ENCODE measurements around the gene WFDC10A.
A peak's percentile ranks its signal among the peaks of the same experiment; 100 is the strongest.
"Not testable (repeated sequence)": the region's sequence is repeated elsewhere in the genome, so short reads cannot be mapped to it uniquely, and the experiment has no call there.

The WFDC10A gene

GRCh38 chr20:45629496-45630100 lies at the start of gene WFDC10A:
Gene WFDC10A (plus strand): TSS chr20:45629739. CDS start chr20:45629814, 75 bp downstream.
- DNase-seq (ENCODE audit: low spot score), result peak; percentile 88

DNA sequence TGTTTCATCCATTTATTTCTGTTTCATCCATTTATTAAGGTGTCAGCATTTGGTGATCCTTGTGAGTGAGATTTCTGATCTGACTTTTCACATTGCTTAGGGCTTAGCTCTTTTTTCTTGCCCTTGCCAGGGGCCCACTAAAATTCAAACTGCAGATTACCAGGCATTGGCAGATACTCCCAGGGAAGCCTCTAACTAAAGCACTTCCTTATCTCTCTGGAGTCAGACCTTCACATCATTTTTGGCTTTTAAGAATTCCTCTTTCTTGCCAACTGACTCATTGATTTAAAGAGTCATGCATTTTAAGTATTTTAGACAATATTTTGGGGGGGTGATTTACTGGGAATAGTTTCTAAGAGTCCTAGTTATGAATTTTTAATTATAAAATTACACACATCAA lies 47.8 kb upstream of the WFDC10A start:
- no peak for DNase-seq (ENCODE audit: low spot score)

- DNase-seq (ENCODE audit: low spot score), result no peak
These were observed 46.0 kb upstream of the WFDC10A start for GRCh38 chr20:45583502-45583901.

DNA sequence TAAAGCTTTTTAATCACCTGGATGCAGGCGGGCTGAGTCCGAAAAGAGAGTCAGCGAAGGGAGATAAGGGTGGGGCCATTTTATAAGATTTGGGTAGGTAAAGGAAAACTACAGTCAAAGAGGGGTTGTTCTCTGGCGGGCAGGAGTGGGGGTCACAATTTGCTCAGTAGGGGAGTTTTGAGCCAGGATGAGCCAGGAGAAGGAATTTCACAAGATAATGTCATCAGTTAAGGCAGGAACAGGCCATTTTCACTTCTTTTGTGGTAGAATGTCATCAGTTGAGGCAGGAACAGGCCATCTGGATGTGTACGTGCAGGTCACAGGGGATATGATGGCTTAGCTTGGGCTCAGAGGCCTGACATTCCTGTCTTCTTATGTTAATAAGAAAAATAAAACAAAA lies 45.2 kb upstream of the WFDC10A start:
- DNase-seq (ENCODE audit: low spot score), result not testable (repeated sequence)

DNA sequence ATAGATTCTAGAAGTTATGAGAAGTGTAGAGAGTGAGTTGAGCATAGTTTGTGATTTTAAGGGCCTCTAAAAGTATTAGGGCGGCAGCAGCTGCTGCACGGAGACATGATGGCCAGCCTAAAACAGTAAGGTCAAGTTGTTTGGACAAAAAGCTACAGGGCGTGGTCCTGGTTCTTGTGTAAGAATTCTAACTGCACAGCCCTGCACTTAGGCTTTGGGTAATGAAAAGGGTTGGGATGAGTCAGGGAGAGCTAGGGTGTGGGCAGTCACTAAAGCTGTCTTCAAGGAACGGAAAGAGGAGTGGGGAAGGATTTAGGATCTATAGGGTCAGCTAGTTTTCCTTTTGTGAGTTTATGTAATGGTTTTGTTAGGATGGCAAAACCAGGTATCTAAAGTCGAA lies 43.6 kb upstream of the WFDC10A start:
- DNase-seq (ENCODE audit: low spot score), result not testable (repeated sequence)

DNA sequence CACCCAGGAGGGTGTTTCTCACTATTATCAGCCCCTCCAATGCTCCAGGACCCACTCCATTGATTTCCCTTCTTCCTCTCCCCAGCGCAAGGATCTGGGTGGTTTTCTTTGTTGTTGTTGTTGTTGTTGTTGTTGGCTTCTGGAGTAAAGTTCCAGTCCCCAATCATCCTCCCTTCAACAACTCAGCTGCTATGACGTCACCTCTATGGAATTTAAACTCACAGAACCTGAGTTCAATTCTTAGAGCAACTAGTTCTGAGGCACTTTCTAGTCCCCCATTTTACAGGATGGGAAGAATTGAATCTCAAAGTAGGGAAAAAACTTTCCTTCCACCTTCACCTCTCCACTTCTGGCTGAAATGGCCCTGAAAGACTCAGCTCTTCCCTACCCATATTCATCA lies 40.7 kb upstream of the WFDC10A start:
- no peak for DNase-seq (ENCODE audit: low spot score)

DNA sequence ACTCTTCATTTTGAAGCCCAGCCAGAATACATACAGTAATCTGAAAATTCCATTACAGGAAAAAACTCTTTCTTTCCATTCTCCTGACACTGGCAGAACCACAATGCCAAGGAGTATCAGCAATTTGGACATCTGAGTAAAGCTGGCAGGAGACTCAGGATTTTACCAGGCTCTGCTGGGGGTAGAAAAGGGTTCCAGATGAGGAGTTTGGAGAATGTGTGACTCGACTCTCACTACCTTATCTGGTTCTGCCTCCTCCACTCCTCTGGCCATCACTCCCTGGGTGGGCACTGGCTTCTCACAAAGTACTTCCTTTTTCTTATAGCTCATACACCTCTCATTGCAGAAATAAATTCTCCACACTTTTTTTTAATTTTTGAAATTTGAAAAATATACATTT lies 39.8 kb upstream of the WFDC10A start:
- DNase-seq (ENCODE audit: low spot score), result no peak

GRCh38 chr20:45592574-45593189 lies 36.9 kb upstream of the WFDC10A start:
- peak; percentile 40 for DNase-seq (ENCODE audit: low spot score)

DNA sequence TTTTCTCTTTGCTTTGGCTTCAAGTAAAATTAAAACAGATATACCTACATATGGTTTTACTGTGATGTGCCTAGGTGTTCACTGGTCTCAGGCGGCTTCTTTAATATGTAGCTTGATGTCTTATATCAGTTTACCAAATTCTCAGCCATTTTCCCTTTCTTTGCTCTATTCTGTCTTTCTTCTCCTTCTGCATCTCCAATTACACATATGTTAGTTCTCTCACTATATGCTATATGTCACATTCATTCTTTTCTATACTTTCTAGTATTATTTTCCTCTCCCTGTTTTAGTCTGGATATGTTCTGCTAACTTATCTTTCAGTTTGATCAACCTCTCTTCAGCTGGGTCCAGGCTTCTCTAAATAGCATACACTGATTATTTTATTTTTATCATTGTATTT lies 36.0 kb upstream of the WFDC10A start:
- no peak for DNase-seq (ENCODE audit: low spot score)

- DNase-seq (ENCODE audit: low spot score), result no peak
These were observed 34.3 kb upstream of the WFDC10A start for GRCh38 chr20:45595235-45595634.

DNA sequence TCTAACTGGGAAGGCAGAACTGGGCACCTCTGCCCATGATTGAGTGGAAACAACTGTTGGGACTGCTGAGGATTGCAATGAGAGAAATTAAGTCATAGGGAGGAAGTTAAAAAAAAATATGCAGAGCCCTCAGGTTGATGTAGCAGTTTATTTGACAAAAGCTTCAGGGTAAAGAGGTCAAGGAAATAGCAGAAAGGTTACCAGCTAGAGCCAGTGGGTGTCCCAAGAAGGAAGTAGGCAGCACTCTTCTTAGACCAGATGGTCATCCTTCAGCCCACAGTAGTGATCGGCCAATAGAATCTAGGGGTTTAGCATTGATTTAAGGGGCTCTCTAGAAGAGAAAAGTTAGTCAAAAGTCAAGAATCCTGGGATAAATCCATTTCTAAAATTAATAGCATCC lies 21.7 kb upstream of the WFDC10A start:
- no peak for DNase-seq (ENCODE audit: low spot score)

GRCh38 chr20:45611054-45611453 lies 18.5 kb upstream of the WFDC10A start:
- DNase-seq (ENCODE audit: low spot score), result peak; percentile 71

- DNase-seq (ENCODE audit: low spot score), result no peak
These were observed 17.2 kb upstream of the WFDC10A start for GRCh38 chr20:45612314-45612713.

DNA sequence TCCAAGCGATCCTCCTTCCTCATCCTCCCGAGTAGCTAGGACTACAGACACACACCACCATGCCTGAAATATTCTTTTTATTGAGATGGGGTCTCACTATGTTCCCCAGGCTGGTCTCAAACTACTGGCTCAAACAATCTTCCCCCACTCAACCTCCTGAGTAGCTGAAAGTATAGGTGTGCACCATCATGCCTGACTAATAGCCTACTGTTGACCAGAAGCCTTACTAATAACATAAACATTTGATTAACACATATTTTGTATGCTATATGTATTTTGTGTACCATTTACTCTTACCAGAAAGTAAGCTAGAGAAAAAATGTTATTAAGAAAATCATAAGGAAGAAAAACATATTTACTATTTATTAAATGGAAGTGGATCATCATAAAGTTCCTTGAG lies 11.9 kb upstream of the WFDC10A start:
- no peak for DNase-seq (ENCODE audit: low spot score)

- no peak for DNase-seq (ENCODE audit: low spot score)
These were observed 7.9 kb upstream of the WFDC10A start for GRCh38 chr20:45621593-45621992.

GRCh38 chr20:45626540-45626939 lies 3.0 kb upstream of the WFDC10A start:
- no peak for DNase-seq (ENCODE audit: low spot score)

GRCh38 chr20:45630371-45630770 lies 832 bp downstream of the WFDC10A start:
- no peak for DNase-seq (ENCODE audit: low spot score)

GRCh38 chr20:45631184-45631583 lies 1.6 kb downstream of the WFDC10A start, which contains the start of gene WFDC9:
Gene WFDC9 (minus strand): TSS chr20:45631284. CDS start chr20:45610181, 21,103 bp downstream.
- no peak for DNase-seq (ENCODE audit: low spot score)

DNA sequence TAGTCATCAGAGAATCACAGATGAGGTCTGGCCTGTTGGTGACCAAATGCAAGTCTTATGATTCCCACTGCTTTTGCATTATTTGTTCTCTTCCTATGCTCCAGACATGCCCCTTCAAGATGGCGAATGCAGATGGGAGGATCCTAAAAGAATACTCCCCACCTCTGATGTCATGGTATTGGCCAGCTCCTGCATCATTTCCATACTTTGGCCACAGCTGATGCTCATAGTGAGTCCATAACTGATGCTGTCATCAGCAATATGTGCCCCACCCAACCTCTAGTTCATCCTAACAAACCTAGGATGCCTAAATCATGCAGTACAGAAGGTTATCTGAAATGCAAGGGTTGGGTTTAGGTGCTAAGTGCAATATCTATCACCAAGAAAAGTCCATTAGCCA lies 7.0 kb downstream of the WFDC10A start:
- DNase-seq (ENCODE audit: low spot score), result no peak

DNA sequence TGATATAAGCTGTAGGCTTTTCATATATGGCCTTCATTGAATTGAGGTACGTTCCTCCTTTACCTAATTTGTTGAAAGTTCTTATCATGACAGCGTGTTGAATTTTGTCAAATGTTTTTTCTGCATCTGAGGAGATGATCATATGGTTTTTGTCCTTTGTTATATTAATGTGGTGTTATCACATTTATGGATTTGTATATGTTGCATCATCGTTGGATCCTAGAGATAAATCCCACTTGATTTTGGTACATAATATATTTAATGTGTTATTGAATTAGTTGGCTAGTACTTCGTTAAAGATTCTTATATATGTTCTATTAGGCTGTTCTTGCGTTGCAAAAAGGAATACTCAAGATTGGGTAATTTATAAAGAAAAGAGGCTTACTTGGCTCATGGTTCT lies 10.1 kb downstream of the WFDC10A start:
- DNase-seq (ENCODE audit: low spot score), result no peak

- DNase-seq (ENCODE audit: low spot score), result not testable (repeated sequence)
These were observed 11.5 kb downstream of the WFDC10A start for GRCh38 chr20:45641076-45641475.

DNA sequence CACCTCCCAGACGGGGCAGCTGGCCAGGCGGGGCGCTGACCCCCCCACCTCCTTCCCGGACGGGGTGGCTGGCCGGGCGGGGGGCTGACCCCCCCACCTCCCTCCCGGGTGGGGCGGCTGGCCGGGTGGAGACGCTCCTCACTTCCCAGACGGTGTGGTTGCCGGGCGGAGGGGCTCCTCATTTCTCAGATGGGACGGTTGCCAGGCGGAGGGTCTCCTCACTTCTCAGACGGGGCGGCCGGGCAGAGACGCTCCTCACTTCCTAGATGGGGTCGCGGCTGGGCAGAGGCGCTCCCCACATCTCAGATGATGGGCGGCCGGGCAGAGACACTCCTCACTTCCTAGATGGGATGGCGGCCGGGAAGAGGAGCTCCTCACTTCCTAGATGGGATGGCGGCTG lies 16.3 kb downstream of the WFDC10A start:
- not testable (repeated sequence) for DNase-seq (ENCODE audit: low spot score)

GRCh38 chr20:45646875-45647274 lies 17.3 kb downstream of the WFDC10A start:
- no peak for DNase-seq (ENCODE audit: low spot score)

DNA sequence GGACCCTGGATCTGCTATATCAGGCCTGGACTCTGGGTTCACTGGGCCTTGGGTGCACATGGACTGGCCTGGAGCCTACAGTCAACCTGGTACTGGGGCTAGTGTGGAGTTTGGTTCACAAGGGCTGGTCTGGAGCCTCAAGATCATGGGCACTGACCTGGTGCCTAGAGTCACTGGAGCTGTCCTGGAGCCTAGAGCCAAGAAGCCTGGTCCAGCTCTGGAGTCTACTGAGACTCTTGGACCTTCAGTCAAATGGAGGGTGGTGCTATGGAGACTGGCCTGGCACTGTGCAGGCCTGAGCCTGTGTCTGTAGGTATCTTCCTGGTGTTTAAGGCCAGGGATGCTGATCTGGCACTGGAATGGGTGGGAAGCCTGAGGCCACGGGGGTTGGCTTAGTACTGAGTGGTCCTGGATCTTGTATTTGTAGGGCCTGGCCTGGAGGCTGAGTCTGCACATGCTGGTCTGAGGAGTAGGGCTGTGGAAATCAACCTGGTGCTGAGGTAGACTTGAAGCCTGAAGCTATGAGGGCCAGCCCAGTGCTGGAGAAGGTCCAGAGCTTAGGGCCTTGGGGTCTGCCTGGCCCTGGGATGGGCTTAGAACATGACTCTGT lies 18.0 kb downstream of the WFDC10A start:
- DNase-seq (ENCODE audit: low spot score), result no peak

Measured in COLO829 (cell line).